Left colon (tissue), 2 donors: Measurements from ENCODE around the gene SORT1. TPM values are rescaled to one million over a fixed set of nuclear protein-coding genes. Genes with fewer than 3 reads are reported as not detected.
"Not testable (repeated sequence)": the region's sequence is repeated elsewhere in the genome, so short reads cannot be mapped to it uniquely, and the experiment has no call there.

Source experiments
- ATAC-seq: fragments of 200-7000 bp; cut with Tn5 transposase; one replicate; pipeline ENCODE4 v1.9.1; 2020; ENCODE audit warnings: mild to moderate bottlenecking, moderate library complexity
- DNase-seq, 2 donors: peaks; one replicate each; pipeline ENCODE4 v3.0.0-alpha.2; 2020
- intact Hi-C, 2 donors: fragments of 100-400 bp; cut with DNase I in 1 of 2; cut with micrococcal nuclease in 1 of 2; formaldehyde crosslinking; loops; one replicate each; pipeline versions ENCODE4 v1.11.2 to v1.14.0; 2022; cut with DNase I, micrococcal nuclease
- total RNA-seq, 2 donors: library from RNA; stranded (reverse); fragmentation: NEBNext Ultra II Directional; extraction: Animal tissue kit (Norgen Biotek cat#: 25700); gene quantifications; one replicate each; pipeline ENCODE4 v1.2.1, GENCODE V29; 2021
- donor health status: DM: no; HTN: no; CAD: no.
- donor health status: DM: yes; HTN: yes; CAD: no.

The SORT1 gene
- total RNA-seq, 2 donors from 2014 or later = 123 to 124 TPM

DNA sequence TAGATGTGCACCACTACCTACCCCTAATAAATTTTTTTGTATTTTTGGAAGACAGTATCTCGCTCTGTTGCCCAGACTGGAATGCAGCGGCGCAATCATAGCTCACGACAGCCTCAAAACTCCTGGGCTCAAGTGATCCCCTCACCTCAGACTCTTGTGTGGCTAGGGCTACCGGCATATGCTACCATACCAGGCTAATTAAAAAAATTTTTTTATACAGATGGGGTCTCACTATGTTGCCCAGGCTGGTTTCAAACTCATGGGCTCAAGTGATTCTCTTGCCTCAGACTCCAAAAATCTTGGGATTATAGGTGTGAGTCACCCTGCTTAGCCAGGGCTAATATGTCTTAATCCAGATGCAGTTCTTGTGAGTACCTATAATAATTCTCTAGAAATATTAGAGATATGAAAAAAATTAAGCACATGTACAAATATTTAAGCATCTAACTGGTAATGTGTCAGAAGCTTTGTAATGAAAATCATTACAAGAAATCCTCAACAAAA is 9.5 kb downstream of the SORT1 start:
- intact Hi-C loops = no loop called here
- no peak for ATAC-seq
- no peak for DNase-seq

DNA sequence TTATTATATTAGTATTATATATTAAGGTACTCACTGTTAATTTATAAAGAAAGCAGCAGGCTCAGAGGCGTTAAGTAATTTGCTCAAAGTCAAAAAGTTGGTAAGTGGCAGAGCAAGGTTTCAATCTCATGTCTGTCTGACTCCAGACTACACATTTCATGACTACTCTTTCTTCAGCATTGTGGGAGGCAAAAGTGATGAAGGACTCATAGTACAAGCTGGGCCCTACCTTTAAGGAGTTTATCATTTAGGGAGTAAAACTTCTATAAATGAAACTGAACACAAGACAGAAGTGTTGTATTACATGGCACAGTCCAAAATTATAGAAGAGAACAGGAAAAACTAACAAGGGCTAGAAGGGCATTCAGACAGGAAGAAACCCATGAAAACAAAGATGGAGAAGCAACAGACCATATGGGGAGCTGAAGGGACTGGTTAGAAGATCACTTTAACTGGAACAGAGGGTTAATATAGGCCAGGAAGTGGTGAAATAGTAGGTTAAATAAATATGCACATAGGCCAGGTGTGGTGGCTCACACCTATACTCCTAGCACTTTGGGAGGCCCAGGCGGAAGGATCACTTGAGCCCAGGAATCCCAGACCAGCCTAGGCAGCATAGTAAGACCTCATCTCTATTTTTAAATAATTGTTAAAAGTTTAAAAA is 11.5 kb downstream of the SORT1 start:
- DNase-seq (no peak), ATAC-seq (no peak)
- intact Hi-C loops = no loop called here

DNA sequence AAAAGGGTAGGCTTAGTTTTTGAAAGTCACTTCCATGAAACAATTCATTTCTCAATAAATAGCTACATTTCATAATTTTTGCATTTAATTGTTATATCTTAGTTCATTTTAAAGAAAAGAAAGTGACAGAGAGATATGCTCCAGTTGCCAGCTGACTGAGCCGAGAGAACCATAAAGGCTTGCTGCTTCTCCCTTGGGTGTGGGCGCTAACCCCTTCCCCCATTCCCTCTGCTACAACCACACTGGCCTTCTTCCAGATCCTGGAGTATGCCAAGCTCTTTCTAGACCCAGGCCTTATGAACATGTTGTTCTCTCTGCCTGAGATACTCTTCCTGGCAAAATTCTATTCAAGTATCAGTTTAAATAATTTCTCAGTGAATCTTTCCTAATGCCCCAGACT is 12.3 kb downstream of the SORT1 start:
- intact Hi-C loops = no loop called here
- DNase-seq (peak; percentile 19 to 39), ATAC-seq (peak; percentile 67)

DNA sequence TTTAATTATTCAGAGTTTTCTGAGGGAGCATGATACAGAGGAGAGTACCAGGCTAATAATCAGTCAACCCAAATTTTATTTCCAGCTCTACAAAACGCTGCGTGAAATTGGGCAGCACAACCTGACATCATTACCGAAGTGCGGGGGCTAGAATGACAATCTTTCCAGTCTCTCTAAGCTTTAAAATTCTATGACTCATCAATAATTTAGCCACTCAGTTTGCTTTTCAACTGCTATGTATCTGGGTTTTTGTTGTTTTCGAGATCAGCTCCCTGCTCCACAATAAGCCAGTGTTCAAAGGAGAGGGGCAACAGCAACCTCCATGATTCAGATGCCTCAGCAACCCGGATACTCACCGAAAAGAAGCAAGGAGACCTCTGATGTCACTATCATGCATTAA is 13.9 kb downstream of the SORT1 start:
- no peak for DNase-seq
- no peak for ATAC-seq
- intact Hi-C loops = no loop called here

DNA sequence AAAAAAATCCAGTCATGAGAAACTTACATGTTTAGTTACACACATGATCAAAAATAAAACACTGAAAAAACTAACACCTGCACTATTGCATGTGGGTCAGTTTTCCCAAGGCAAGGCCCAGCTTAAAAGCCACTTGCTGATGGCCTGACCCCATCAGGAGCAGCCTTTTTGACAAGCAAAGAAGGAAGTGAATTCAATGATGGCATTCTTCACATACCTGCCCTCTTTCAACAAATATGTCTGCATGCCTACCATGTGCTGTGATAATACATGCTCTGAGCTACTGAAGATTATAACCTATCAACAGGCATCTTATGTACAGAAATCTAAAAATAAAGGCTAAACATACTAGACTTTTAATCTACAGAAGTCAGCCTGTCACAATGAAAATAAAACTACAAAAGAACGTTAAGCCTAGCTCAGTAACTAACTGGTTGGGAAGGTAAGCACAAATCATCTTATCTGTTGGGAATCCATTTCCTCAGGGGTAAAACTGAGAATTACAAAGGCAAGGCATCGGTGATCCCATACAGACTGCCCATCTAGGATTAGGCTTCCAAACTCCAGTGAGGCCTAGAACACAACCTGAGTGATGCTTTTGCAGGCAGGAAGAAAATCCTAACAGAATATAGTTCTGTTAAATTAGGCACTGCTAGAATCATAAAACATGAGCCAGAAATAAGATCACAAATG is 14.5 kb downstream of the SORT1 start:
- ATAC-seq (no peak), DNase-seq (no peak)
- intact Hi-C loops = no loop called here

DNA sequence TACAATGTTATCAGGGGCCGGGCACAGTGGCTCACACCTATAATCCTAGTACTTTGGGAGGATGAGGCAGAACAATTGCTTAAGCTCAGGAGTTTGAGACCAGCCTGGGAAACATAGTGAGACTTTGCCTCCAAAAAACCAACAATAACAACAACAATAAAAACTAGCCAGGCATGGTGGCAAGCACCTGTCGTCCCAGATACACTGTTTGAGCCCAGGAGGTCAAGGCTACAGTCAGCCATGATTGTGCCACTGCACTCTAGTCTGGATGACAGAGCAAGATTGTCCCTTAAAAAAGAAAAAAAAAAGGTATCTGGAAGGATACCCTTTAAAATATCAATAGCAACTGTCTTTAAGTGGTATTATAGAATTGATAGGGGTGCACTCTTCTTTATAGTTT is 16.1 kb downstream of the SORT1 start:
- ATAC-seq = peak; percentile 37
- DNase-seq = no peak
- intact Hi-C loops = no loop called here

DNA sequence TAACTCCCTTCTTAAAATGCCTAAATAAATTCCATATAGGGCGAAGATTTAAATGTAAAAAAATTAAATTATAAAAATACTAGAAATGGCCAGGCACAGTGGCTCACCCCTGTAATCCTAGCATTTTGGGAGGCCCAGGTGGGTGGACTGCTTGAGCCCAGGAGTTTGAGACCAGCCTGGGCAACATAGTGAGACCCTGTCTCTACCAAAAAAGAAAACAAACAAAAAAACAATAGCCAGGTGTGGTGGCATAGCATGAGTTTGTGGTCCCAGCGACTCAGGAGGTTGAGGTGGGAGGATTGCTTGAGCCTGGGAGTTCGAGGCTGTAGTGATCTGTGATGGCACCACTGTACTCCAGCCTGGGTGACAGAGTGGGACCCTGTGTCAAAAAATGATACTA is 17.8 kb downstream of the SORT1 start:
- intact Hi-C loops = no loop called here
- ATAC-seq = no peak
- no peak for DNase-seq

DNA sequence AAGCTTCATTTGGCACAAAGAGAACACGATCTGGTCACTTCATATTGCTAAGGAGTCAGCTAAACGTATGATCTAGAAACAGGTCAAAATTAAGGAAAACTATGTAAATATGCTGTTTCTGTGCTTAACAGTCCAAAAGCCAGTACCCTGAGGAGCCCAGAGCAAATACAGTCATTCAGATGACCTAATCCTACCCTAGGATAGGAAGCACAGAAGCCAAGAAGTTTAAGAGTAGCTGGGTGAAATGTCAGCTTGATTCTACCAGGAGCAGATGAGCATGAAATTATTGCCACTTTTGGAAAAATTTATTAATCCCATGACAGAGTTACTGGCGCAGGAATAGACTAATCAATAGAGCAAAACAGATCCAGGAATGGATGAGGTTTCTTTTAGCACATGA is 18.3 kb downstream of the SORT1 start:
- no peak for ATAC-seq
- intact Hi-C loops = no loop called here
- no peak for DNase-seq

DNA sequence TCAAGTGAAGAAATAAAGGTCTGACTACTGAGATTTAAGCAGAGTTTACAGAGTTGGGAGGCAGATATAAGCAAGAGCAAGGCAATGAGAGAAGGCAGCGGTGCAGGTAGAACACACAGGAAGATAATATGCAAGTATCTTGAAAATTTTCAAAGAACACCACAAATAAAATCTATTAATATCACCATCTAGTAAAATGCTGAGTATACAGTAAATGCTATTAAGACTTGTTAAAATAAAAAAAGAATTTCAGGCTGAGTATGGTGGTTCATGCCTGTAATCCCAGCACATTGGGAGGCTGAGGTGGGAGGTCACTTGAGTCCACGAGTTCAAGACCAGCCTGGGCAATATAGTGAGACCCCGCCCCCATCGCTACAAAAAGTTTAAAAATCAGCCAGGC is 20.0 kb downstream of the SORT1 start:
- intact Hi-C loops = no loop called here
- DNase-seq (no peak), ATAC-seq (no peak)

DNA sequence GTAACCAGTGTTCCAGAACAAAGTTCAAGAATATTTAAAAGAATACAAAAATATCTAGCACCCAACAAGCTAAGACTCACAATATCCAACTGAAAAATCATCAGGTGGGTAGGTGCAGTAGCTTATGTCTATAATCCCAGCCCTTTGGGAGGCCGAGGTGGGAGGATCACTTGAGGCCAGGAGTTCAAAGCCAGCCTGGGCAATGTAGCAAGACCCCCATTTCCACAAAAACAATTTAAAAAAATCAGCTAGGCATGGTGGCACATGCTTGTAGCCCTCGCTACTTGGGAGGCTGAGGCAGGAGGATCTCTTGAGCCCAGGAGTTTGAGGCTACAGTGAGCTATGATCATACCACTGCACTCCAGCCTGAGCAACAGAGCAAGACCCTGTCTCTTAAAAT is 24.0 kb downstream of the SORT1 start:
- DNase-seq, ATAC-seq, intact Hi-C loops: not testable (repeated sequence)

DNA sequence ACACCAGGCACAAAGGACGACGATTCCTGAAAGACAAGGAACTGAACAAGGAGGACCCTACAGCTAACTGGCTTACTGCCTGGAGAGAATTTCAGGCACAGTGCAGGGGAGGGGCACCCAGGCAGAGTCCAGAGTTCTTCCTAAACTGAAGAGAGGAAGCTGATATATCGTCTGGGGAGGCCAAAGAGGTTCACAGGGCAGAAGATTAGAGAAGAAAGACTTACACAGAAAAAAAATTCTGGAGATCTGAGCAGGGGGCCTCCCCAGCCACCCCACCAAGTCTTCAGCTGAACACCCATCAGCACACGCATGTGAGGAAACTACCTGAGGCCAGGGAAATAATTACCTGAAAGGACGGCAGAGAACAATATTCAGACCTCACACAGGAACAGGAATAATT is 24.6 kb downstream of the SORT1 start:
- DNase-seq = peak in 1 of 2 donors; percentile 30
- intact Hi-C loops = no loop called here
- peak; percentile 95 for ATAC-seq

DNA sequence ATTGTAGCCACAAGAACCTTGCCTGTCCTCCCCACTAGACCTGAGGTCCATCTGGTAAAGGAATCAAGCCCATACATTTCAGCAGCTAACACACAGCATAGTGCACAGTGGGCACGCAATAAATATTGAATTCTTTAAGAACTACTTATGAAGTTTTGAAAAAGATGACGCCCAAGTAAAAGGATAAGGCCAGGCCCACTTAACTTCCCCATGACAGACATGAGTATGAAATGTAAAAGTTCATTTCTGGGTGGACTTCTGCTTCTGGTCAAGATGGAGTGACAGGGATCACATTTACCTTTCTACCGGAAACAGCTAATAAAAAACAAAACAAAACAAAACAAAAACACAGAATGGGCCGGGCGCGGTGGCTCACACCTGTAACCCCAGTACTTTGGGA is 25.4 kb downstream of the SORT1 start:
- no peak for DNase-seq
- intact Hi-C loops = no loop called here

DNA sequence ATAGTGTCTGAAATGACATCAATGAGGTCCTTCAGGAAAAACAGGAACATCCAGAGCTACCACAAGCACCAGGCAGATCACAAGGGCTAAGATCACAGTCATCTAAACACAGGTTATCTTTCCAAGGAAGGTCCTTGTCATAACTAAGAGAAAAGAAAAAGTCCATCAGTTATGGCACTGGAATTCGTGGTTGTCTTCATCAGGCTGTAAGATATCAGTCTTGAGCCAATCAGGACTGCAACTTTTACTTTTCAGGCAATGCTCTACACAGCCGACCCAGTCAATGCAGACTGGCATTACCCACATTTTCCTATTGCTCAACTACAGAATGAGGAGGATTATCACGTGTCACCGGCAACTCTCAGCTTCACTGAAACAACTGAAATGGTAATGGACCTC is 26.4 kb downstream of the SORT1 start:
- DNase-seq (no peak), ATAC-seq (no peak)
- intact Hi-C loops = no loop called here

More for the DNA sequence above, 25.4 kb downstream of the SORT1 start:
- ATAC-seq = no peak

DNA sequence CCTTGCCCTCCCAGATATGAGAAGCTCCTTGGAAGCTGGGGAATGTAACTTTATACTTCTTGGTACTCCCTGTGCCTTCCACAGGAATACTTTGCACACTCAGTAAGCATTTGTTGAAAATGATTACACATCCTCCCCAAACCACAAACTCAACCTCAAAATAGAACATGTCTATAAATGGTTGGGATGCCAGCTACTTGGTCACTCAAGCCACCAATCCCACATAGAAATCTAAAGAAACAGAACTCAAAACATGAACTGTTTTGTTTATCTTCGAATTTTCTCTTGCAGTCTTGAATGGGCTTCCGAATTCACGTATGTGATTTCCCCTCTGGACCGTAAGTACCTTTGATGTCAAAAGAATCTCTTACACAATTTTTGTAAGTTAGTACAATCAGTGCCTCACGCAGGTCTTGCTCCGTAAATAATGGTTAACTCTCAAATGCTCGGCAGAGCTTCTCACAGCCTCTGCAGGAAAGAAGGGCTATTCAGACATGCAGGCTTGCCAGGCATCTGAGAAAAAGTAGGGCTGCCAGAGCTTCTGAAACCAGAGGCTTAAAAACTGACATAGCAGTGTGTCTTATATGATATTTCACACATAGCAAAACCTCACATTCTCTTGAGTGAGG is 26.9 kb downstream of the SORT1 start:
- intact Hi-C loops = no loop called here
- DNase-seq (no peak), ATAC-seq (no peak)

DNA sequence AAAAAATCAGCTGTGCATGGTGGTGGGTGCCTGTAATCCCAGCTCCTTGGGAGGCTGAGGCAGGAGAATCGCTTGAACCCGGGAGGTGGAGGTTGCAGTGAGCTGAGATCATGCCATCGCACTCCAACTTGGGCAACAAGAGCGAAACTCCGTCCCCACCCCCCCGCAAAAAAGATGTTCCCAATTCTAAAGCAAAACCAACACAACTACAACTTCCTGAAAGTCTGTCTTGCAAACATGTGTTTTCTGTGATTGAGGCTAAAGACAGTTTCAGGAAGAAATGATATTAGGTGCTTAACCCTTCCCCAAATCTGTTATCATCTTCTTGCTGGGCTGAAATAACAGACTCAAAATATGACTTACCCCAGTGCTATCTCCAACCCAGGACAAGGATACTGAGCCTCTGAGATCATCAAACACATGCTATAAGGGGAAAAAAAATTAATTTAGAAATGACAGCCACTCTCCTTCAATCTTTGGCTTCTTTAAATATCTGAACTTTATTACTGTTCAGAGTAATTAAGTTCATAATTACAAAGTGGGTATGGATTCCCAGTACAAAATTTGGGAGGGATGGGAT is 28.5 kb downstream of the SORT1 start:
- ATAC-seq = no peak

DNA sequence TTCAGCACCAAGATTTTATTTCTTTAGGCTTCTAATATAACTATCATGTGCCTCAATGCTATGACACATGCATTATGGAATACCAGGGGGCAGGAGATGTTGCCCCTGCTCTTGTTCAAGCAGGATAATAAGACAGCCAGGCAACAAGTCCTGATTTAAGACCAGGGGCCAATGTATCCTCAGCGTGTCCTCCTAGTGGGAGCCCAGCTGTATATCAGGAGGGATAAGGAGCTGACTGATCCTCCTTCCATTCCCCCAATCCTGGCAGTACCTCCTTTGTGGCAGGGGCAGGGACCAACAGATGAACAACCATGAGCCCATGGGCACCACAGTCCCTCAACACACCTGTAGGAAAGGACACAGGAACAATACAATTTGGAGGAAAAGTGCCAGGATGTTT is 29.3 kb downstream of the SORT1 start:
- intact Hi-C loops = no loop called here
- ATAC-seq (no peak), DNase-seq (no peak)

More for the DNA sequence above, 28.5 kb downstream of the SORT1 start:
- no peak for DNase-seq
- intact Hi-C loops = no loop called here

DNA sequence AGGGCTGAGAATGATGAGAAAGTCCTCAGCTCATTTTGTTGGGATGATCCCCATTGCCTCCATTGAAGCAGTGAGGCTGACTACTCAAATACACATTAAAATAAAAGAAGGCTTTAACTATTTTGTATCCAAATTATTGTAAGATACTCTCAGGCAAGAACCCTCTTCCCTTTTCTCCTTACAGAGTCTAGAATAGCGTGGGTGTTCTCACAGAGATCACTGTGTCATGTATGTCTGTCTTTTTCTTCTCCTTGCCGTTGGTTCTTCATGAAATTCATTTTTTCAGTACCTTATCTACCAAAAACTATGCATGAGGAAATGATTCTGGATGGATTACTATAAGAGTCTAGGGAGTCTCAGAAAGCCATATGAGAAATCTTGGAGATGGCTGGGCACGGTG is 30.1 kb downstream of the SORT1 start:
- no peak for DNase-seq
- intact Hi-C loops = no loop called here
- no peak for ATAC-seq

DNA sequence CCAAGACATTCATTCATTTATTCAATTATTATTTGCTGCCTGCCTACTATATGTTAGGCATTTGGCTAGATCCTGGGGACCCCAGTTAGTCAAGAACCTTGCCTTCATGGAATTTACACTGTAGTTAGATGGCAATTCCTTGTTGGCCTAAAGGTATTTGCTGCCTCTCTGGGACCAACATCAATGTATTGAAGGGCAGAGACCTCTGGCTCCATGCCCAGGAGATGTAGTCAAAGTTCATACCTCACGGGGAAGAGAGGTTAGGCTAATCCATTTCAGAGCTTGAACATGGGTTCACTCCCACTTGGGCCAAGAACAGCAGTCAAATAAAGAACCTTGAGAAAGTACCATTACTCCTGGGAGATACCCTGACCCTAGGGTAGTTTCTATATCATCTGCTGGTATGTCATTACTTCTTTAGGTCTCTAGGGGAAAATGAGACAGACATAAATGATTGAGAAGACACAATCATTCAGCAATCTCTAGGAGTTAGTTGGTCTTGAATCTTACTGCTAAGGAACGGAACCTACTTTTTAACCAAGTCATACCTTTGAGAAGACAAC is 32.0 kb downstream of the SORT1 start:
- intact Hi-C loops = no loop called here
- DNase-seq = peak in 1 of 2 donors; percentile 74
- peak; percentile 96 for ATAC-seq

DNA sequence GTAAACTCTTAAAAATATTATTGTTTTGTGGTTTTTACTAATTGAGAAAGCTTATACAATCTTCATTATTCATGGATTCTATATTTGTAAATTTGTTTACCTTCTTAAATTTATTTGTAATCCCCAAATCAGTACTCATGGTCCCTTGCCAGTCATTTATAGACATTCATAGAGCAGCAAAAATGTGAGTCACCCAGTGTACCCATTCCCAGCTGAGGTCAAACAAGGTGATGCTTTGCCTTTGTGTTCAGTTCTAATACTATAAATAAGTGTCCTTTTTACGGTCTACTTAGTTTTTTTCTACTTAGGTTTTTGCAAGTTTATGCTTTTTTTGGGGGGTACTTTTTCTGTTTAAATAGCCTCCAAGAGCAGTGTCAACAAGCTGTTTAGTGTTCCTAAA is 36.1 kb downstream of the SORT1 start:
- intact Hi-C loops = no loop called here
- ATAC-seq (no peak), DNase-seq (no peak)

DNA sequence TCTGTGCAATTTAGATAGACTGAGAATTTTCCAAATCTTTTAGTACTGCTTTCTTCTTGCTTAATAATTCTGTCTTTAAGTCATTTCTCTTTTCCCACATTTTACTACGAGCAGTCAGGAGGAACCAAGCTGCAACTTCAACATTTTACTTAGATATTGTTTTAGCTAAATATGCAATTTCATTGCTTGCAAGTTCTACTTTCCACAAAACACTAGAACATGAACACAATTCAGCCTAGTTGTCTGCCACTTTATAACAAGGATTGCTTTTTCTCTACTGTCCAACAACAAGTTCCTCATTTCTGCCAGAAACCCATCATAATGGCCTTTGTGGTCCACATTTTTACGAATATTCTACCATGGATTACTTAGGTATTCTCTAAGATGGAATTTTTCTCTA is 36.6 kb downstream of the SORT1 start:
- DNase-seq (no peak), ATAC-seq (no peak)
- intact Hi-C loops = no loop called here
